Neural progenitor cell (in vitro differentiated cells): ENCODE measurements around the gene MYO10. TPM values are rescaled to one million over a fixed set of nuclear protein-coding genes. Genes with fewer than 3 reads are reported as not detected.

Experiments
- DNase-seq: peaks from one replicate; pipeline ENCODE4 v3.0.0-alpha.2; 2016; ENCODE audit warnings: low spot score
- H2AFZ ChIP-seq: fragments of 200-600 bp; sonication (generic); replicated peaks from 2 replicates; pipeline ENCODE4 v1.6.1; 2016; ENCODE audit warnings: antibody characterized with exemption
- H3F3A ChIP-seq: fragments of 200-600 bp; sonication (generic); 2 replicates; pipeline ENCODE4 v1.6.1; 2016; ENCODE audit warnings: antibody characterized with exemption, low read depth
- H3K27ac ChIP-seq: fragments of 200-600 bp; sonication (generic); 2 replicates; pipeline ENCODE4 v1.5.1; 2016; ENCODE audit warnings: mild to moderate bottlenecking
- H3K27me3 ChIP-seq: fragments of 200-600 bp; sonication (generic); 2 replicates; pipeline ENCODE4 v1.6.1; 2016; ENCODE audit warnings: mild to moderate bottlenecking, moderate library complexity
- H3K36me3 ChIP-seq: fragments of 200-600 bp; sonication (generic); 2 replicates; pipeline ENCODE4 v1.5.1; 2016
- H3K4me1 ChIP-seq: fragments of 200-600 bp; sonication (generic); 2 replicates; pipeline ENCODE4 v1.6.1; 2016; ENCODE audit warnings: mixed run types
- H3K4me2 ChIP-seq: fragments of 200-600 bp; sonication (generic); 2 replicates; pipeline ENCODE4 v1.6.1; 2016
- H3K4me3 ChIP-seq: fragments of 200-600 bp; sonication (generic); 2 replicates; pipeline ENCODE4 v1.5.1; 2016
- H3K79me2 ChIP-seq: fragments of 200-600 bp; sonication (generic); 2 replicates; pipeline ENCODE4 v1.6.1; 2016; ENCODE audit warnings: low read depth
- H3K9ac ChIP-seq: fragments of 200-600 bp; sonication (generic); 2 replicates; pipeline ENCODE4 v1.6.1; 2016
- H3K9me3 ChIP-seq: fragments of 200-600 bp; sonication (generic); 2 replicates; pipeline ENCODE4 v1.5.1; 2016; ENCODE audit warnings: low read depth
- H4K20me1 ChIP-seq: fragments of 200-600 bp; sonication (generic); 2 replicates; pipeline ENCODE4 v1.6.1; 2016; ENCODE audit warnings: low read depth
- H3K27ac Mint-ChIP-seq: 3 replicates; pipeline ENCODE4 v1.8.0; 2021; ENCODE audit warnings: mixed read lengths
- H3K27me3 Mint-ChIP-seq: 2 replicates; pipeline ENCODE4 v1.8.0; 2022; ENCODE audit warnings: low read depth, mild to moderate bottlenecking, inconsistent platforms, moderate library complexity, mixed read lengths; ENCODE audit not compliant: insufficient read depth
- H3K36me3 Mint-ChIP-seq: 3 replicates; pipeline ENCODE4 v1.8.0; 2021; ENCODE audit warnings: mixed read lengths
- H3K4me1 Mint-ChIP-seq: 3 replicates; pipeline ENCODE4 v1.8.0; 2021; ENCODE audit warnings: mixed read lengths
- H3K4me3 Mint-ChIP-seq: 3 replicates; pipeline ENCODE4 v1.8.0; 2021; ENCODE audit warnings: mild to moderate bottlenecking, moderate library complexity, mixed read lengths
- H3K9me3 Mint-ChIP-seq: 3 replicates; pipeline ENCODE4 v1.8.0; 2020; ENCODE audit warnings: mixed read lengths
- EZH2 ChIP-seq: fragments of 200-600 bp; sonication (generic); IDR thresholded peaks from 2 replicates; pipeline ENCODE4 v1.6.1; 2017; ENCODE audit warnings: antibody characterized with exemption, mild to moderate bottlenecking, moderate library complexity
- EZH2phosphoT487 ChIP-seq: fragments of 200-600 bp; sonication (generic); IDR thresholded peaks from 2 replicates; pipeline ENCODE4 v1.6.1; 2017; ENCODE audit warnings: antibody characterized with exemption
- total RNA-seq: library from RNA; depleted of rRNA; stranded (reverse); fragments of >200 nt; gene quantifications from 2 replicates; pipeline ENCODE4 v1.2.3, GENCODE V29; 2015; ENCODE audit warnings: low replicate concordance
- TF ChIP-seq, protein P1 (sequence below): fragments of 200-600 bp; sonication (generic); IDR thresholded peaks from 2 replicates; pipeline ENCODE4 v1.5.1; 2017; ENCODE audit warnings: antibody characterized with exemption, mild to moderate bottlenecking

MYO10 gene
- total RNA-seq, 1 donor from 2014 or later, result 39.1 TPM

DNA sequence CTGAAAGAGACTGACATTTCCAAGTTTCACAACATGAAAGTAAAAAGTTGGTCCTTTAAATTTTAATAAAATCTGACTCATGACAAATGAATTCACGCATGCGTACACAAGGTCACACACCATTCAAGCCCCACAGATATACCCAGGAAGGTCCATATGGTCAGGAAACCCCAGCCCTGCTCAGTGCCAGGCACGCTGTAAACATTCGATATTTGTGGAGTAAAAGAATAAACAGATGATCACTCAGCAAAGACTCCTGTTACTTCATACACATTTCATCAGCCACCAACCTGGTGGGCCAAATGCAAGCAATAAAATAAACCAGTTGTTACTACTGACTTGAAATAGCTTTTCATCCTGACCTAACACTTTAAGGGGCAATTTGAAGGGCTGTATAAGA is 161.3 kb downstream of the MYO10 start:
- H3K36me3 ChIP-seq, result peaks cover 5% of the 10 kb centered on the region
- H3K4me2 ChIP-seq, result no peak overlapping the region
- no peaks in the 10 kb centered on the region for H4K20me1 ChIP-seq

DNA sequence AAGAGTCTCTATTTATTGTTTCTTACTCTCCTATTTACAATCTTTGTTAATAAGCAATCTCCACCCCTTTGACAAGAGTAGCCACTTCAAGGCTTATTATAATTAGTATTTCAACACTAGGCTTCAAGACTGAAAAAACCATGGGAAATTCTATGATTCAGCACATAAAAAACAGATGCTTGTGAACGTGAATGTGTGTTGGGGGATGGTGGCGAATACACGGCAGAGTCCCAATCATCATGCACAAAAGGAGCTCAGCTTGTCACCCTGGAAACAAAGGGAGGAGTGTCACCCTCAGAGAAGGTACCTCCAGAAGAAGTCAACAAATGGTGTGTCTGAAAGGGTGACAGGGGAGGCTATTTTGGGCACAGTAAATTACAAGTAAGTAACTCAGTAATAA is 162.1 kb downstream of the MYO10 start:
- Histone ChIP-seq H3K4me2 (peak overlapping the region; percentile 45), H3K4me1 (peaks cover 6% of the 10 kb centered on the region), H4K20me1 (no peaks in the 10 kb centered on the region), H2AFZ (no peak overlapping the region), H3K9me3 (no peaks in the 10 kb centered on the region), H3K79me2 (no peaks in the 10 kb centered on the region), H3F3A (no peaks in the 10 kb centered on the region), H3K36me3 (no peaks in the 10 kb centered on the region), H3K27me3 (no peaks in the 10 kb centered on the region), H3K27ac (no peak overlapping the region), H3K9ac (no peak overlapping the region), H3K4me3 (no peak overlapping the region)
- Mint-ChIP-seq H3K36me3 (peaks cover 14% of the 10 kb centered on the region), H3K9me3 (no peaks in the 10 kb centered on the region), H3K27me3 (no peaks in the 10 kb centered on the region), H3K27ac (peak overlapping the region; percentile 13), H3K4me3 (no peak overlapping the region), H3K4me1 (peaks cover 9% of the 10 kb centered on the region)
- TF ChIP-seq, protein P1, sequence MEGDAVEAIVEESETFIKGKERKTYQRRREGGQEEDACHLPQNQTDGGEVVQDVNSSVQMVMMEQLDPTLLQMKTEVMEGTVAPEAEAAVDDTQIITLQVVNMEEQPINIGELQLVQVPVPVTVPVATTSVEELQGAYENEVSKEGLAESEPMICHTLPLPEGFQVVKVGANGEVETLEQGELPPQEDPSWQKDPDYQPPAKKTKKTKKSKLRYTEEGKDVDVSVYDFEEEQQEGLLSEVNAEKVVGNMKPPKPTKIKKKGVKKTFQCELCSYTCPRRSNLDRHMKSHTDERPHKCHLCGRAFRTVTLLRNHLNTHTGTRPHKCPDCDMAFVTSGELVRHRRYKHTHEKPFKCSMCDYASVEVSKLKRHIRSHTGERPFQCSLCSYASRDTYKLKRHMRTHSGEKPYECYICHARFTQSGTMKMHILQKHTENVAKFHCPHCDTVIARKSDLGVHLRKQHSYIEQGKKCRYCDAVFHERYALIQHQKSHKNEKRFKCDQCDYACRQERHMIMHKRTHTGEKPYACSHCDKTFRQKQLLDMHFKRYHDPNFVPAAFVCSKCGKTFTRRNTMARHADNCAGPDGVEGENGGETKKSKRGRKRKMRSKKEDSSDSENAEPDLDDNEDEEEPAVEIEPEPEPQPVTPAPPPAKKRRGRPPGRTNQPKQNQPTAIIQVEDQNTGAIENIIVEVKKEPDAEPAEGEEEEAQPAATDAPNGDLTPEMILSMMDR, result no peak
- TF ChIP-seq EZH2phosphoT487 (no peak), EZH2 (no peak)
- DNase-seq, result peak; percentile 41

More for the DNA sequence above, 161.3 kb downstream of the MYO10 start:
- Histone ChIP-seq H3K9me3 (no peaks in the 10 kb centered on the region), H2AFZ (no peak overlapping the region), H3K27me3 (no peaks in the 10 kb centered on the region), H3K27ac (no peak overlapping the region), H3K9ac (no peak overlapping the region), H3K4me3 (no peak overlapping the region), H3F3A (no peaks in the 10 kb centered on the region), H3K4me1 (peaks cover 6% of the 10 kb centered on the region), H3K79me2 (no peaks in the 10 kb centered on the region)
- no peak for DNase-seq
- Mint-ChIP-seq H3K4me3 (no peak overlapping the region), H3K9me3 (no peaks in the 10 kb centered on the region), H3K27me3 (no peaks in the 10 kb centered on the region), H3K36me3 (peaks cover 13% of the 10 kb centered on the region), H3K27ac (no peak overlapping the region), H3K4me1 (peaks cover 9% of the 10 kb centered on the region)
- TF ChIP-seq EZH2, result no peak
- TF ChIP-seq EZH2phosphoT487, result no peak
- TF ChIP-seq, protein P1, result no peak

DNA sequence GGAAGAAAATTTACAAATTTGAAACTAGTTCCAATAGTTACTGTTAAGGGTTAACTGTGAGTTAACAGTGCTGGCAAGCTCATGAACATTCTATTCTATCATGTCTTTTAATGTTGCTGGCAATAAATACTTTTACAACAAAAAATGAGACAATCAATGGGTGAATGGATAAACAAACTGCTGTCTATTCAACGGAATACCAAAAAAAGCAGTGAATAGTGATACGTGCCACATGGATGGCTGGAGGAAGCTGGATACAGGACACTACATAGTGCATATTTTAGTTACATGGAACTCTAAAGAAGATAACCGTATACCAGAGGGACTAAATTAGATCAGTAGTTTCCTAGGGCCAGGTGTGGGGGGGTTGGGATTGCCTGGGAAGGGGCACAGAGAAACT is 163.5 kb downstream of the MYO10 start:
- Mint-ChIP-seq H3K4me3 (no peak overlapping the region), H3K4me1 (peaks cover 9% of the 10 kb centered on the region), H3K27me3 (no peaks in the 10 kb centered on the region), H3K27ac (no peak overlapping the region), H3K36me3 (peaks cover 8% of the 10 kb centered on the region), H3K9me3 (no peaks in the 10 kb centered on the region)
- no peaks in the 10 kb centered on the region for H3K9me3 ChIP-seq
- no peak overlapping the region for H3K4me2 ChIP-seq
- no peak overlapping the region for H3K27ac ChIP-seq
- H4K20me1 ChIP-seq, result no peaks in the 10 kb centered on the region
- TF ChIP-seq EZH2 (no peak), EZH2phosphoT487 (no peak)
- TF ChIP-seq, protein P1, result no peak
- H3K27me3 ChIP-seq, result no peaks in the 10 kb centered on the region
- no peak for DNase-seq
- peaks cover 6% of the 10 kb centered on the region for H3K4me1 ChIP-seq
- no peak overlapping the region for H3K9ac ChIP-seq
- no peaks in the 10 kb centered on the region for H3K79me2 ChIP-seq
- no peak overlapping the region for H3K4me3 ChIP-seq
- H3K36me3 ChIP-seq, result no peaks in the 10 kb centered on the region
- H2AFZ ChIP-seq, result no peak overlapping the region
- no peaks in the 10 kb centered on the region for H3F3A ChIP-seq
